ENCODE results near the gene POLG2. TPM values are rescaled to one million over a fixed set of nuclear protein-coding genes. Genes with fewer than 3 reads are reported as not detected.

POLG2 gene
- polyA plus RNA-seq, 1 donor from 2014 or later = 16.9 TPM

GRCh38 chr17:64491994-64492393, 4.9 kb downstream of the POLG2 start:
- H3K79me2 ChIP-seq (replicated peaks; ENCODE audit: insufficient read depth, low read length) = peaks cover 18% of the 10 kb centered on the region
- H3K4me2 ChIP-seq (ENCODE audit: low read length) = no peak overlapping the region
- TF ChIP-seq SMC3 (conservative IDR thresholded peaks at IDR 0.05; ENCODE audit: poor library complexity) (no peak), EP300 (conservative IDR thresholded peaks at IDR 0.05; ENCODE audit: poor library complexity, severe bottlenecking) (no peak), RAD21 (conservative IDR thresholded peaks at IDR 0.05) (no peak), TAF1 (IDR thresholded peaks at IDR 0.05; ENCODE audit: low read depth) (no peak), MXI1 (conservative IDR thresholded peaks at IDR 0.05; ENCODE audit: poor library complexity, severe bottlenecking) (no peak), EZH2 (IDR thresholded peaks at IDR 0.05; ENCODE audit: borderline replicate concordance, insufficient read depth, low read length, poor library complexity, severe bottlenecking) (no peak), POLR2AphosphoS5 (IDR thresholded peaks at IDR 0.05) (no peak)
- TF ChIP-seq, protein P1, sequence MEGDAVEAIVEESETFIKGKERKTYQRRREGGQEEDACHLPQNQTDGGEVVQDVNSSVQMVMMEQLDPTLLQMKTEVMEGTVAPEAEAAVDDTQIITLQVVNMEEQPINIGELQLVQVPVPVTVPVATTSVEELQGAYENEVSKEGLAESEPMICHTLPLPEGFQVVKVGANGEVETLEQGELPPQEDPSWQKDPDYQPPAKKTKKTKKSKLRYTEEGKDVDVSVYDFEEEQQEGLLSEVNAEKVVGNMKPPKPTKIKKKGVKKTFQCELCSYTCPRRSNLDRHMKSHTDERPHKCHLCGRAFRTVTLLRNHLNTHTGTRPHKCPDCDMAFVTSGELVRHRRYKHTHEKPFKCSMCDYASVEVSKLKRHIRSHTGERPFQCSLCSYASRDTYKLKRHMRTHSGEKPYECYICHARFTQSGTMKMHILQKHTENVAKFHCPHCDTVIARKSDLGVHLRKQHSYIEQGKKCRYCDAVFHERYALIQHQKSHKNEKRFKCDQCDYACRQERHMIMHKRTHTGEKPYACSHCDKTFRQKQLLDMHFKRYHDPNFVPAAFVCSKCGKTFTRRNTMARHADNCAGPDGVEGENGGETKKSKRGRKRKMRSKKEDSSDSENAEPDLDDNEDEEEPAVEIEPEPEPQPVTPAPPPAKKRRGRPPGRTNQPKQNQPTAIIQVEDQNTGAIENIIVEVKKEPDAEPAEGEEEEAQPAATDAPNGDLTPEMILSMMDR (IDR thresholded peaks at IDR 0.05; ENCODE audit: poor library complexity, severe bottlenecking) = no peak
- TF ChIP-seq, protein P2, sequence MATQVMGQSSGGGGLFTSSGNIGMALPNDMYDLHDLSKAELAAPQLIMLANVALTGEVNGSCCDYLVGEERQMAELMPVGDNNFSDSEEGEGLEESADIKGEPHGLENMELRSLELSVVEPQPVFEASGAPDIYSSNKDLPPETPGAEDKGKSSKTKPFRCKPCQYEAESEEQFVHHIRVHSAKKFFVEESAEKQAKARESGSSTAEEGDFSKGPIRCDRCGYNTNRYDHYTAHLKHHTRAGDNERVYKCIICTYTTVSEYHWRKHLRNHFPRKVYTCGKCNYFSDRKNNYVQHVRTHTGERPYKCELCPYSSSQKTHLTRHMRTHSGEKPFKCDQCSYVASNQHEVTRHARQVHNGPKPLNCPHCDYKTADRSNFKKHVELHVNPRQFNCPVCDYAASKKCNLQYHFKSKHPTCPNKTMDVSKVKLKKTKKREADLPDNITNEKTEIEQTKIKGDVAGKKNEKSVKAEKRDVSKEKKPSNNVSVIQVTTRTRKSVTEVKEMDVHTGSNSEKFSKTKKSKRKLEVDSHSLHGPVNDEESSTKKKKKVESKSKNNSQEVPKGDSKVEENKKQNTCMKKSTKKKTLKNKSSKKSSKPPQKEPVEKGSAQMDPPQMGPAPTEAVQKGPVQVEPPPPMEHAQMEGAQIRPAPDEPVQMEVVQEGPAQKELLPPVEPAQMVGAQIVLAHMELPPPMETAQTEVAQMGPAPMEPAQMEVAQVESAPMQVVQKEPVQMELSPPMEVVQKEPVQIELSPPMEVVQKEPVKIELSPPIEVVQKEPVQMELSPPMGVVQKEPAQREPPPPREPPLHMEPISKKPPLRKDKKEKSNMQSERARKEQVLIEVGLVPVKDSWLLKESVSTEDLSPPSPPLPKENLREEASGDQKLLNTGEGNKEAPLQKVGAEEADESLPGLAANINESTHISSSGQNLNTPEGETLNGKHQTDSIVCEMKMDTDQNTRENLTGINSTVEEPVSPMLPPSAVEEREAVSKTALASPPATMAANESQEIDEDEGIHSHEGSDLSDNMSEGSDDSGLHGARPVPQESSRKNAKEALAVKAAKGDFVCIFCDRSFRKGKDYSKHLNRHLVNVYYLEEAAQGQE (IDR thresholded peaks at IDR 0.05; ENCODE audit: borderline replicate concordance) = no peak
- no peak overlapping the region for H2AFZ ChIP-seq (ENCODE audit: low read depth, low read length)
- H3K9ac ChIP-seq (ENCODE audit: low read length) = no peak overlapping the region
- no peaks in the 10 kb centered on the region for H3K27me3 ChIP-seq (ENCODE audit: insufficient read depth, low read depth, low read length)
- H3F3A ChIP-seq (ENCODE audit: insufficient read depth, low read length, poor library complexity, severe bottlenecking) = no peaks in the 10 kb centered on the region
- no peak overlapping the region for H3K27ac ChIP-seq (ENCODE audit: low read length)
- H3K4me3 ChIP-seq (ENCODE audit: low read length) = no peak overlapping the region
- H4K20me1 ChIP-seq (ENCODE audit: insufficient read depth) = no peaks in the 10 kb centered on the region
- H3K9me3 ChIP-seq (ENCODE audit: low read length) = no peaks in the 10 kb centered on the region
- no peaks in the 10 kb centered on the region for H3K9me2 ChIP-seq (ENCODE audit: insufficient read depth, low read length)
- H3K36me3 ChIP-seq (ENCODE audit: insufficient read depth, low read length) = no peaks in the 10 kb centered on the region

GRCh38 chr17:64491034-64491860, 5.6 kb downstream of the POLG2 start:
- Histone ChIP-seq H3F3A (ENCODE audit: insufficient read depth, low read length, poor library complexity, severe bottlenecking) (no peaks in the 10 kb centered on the region), H3K9me3 (ENCODE audit: low read length) (no peaks in the 10 kb centered on the region), H3K4me2 (ENCODE audit: low read length) (no peak overlapping the region), H3K27ac (ENCODE audit: low read length) (no peak overlapping the region), H4K20me1 (ENCODE audit: insufficient read depth) (no peaks in the 10 kb centered on the region), H3K36me3 (ENCODE audit: insufficient read depth, low read length) (no peaks in the 10 kb centered on the region), H3K79me2 (replicated peaks; ENCODE audit: insufficient read depth, low read length) (peaks cover 18% of the 10 kb centered on the region), H3K4me3 (ENCODE audit: low read length) (no peak overlapping the region), H3K27me3 (ENCODE audit: insufficient read depth, low read depth, low read length) (no peaks in the 10 kb centered on the region), H2AFZ (ENCODE audit: low read depth, low read length) (no peak overlapping the region), H3K9ac (ENCODE audit: low read length) (no peak overlapping the region), H3K9me2 (ENCODE audit: insufficient read depth, low read length) (no peaks in the 10 kb centered on the region)
- TF ChIP-seq EZH2 (IDR thresholded peaks at IDR 0.05; ENCODE audit: borderline replicate concordance, insufficient read depth, low read length, poor library complexity, severe bottlenecking) (no peak), RAD21 (conservative IDR thresholded peaks at IDR 0.05) (no peak), POLR2AphosphoS5 (IDR thresholded peaks at IDR 0.05) (no peak), EP300 (conservative IDR thresholded peaks at IDR 0.05; ENCODE audit: poor library complexity, severe bottlenecking) (no peak), SMC3 (conservative IDR thresholded peaks at IDR 0.05; ENCODE audit: poor library complexity) (no peak), MXI1 (conservative IDR thresholded peaks at IDR 0.05; ENCODE audit: poor library complexity, severe bottlenecking) (no peak), TAF1 (IDR thresholded peaks at IDR 0.05; ENCODE audit: low read depth) (no peak)
- TF ChIP-seq, protein P1 (IDR thresholded peaks at IDR 0.05; ENCODE audit: poor library complexity, severe bottlenecking) = no peak
- TF ChIP-seq, protein P2 (IDR thresholded peaks at IDR 0.05; ENCODE audit: borderline replicate concordance) = no peak
